HepG2 (cell line): Measurements from ENCODE around the gene SRP68. TPM values are rescaled to one million over a fixed set of nuclear protein-coding genes. Genes with fewer than 3 reads are reported as not detected.

Source experiments
- AGO2 ChIP-seq: fragments of 200-400 bp; formaldehyde crosslinking; optimal IDR thresholded peaks from 2 replicates; pipeline ENCODE3; 2017; ENCODE audit warnings: mild to moderate bottlenecking, low read depth, low read length, moderate library complexity
- AKAP8 ChIP-seq: sonication (generic); formaldehyde crosslinking; IDR thresholded peaks from 2 replicates; pipeline ENCODE4 v1.5.1; 2020; ENCODE audit warnings: mild to moderate bottlenecking, missing genetic modification reagents
- FOXO4 ChIP-seq: sonication (generic); formaldehyde crosslinking; conservative IDR thresholded peaks from 2 replicates; pipeline ENCODE4 v1.8.1; 2023; ENCODE audit warnings: missing genetic modification reagents
- HMGXB3 ChIP-seq: sonication (generic); formaldehyde crosslinking; IDR thresholded peaks from 2 replicates; pipeline ENCODE4 v1.4.0; 2020; ENCODE audit warnings: missing genetic modification reagents, borderline replicate concordance
- HNRNPL ChIP-seq: fragments of 200-400 bp; formaldehyde crosslinking; IDR thresholded peaks from 2 replicates; pipeline ENCODE4 v1.6.1; 2017; ENCODE audit warnings: mild to moderate bottlenecking, low read depth, low read length
- KDM2A ChIP-seq: sonication (generic); formaldehyde crosslinking; IDR thresholded peaks from 2 replicates; pipeline ENCODE4 v1.4.0; 2020; ENCODE audit warnings: low read depth, missing genetic modification reagents, borderline replicate concordance
- POLR2A ChIP-seq, 2 experiments: IDR thresholded peaks; 2 replicates each; pipeline ENCODE4 v1.6.1; 2011; ENCODE audit warnings: low read depth in 2 of 2, low read length in 2 of 2, mild to moderate bottlenecking in 1 of 2, moderate library complexity in 1 of 2; ENCODE audit not compliant: insufficient read depth in 1 of 2
- PRDM10 ChIP-seq: sonication (generic); formaldehyde crosslinking; IDR thresholded peaks from 2 replicates; pipeline ENCODE4 v1.4.0; 2020; ENCODE audit warnings: low read depth, missing genetic modification reagents
- SOX5 ChIP-seq: IDR thresholded peaks from 2 replicates; pipeline ENCODE4 v1.6.1; 2016; ENCODE audit warnings: borderline replicate concordance
- UBTF ChIP-seq: sonication (generic); formaldehyde crosslinking; IDR thresholded peaks from 2 replicates; pipeline ENCODE4 v1.4.0; 2020; ENCODE audit warnings: mild to moderate bottlenecking, missing genetic modification reagents
- ZNF124 ChIP-seq: sonication (generic); formaldehyde crosslinking; IDR thresholded peaks from 2 replicates; pipeline ENCODE4 v1.4.0; 2020; ENCODE audit warnings: missing genetic modification reagents
- ZNF326 ChIP-seq: sonication (generic); formaldehyde crosslinking; IDR thresholded peaks from 2 replicates; pipeline ENCODE4 v1.4.0; 2020; ENCODE audit warnings: missing genetic modification reagents, borderline replicate concordance
- ZNF354B ChIP-seq: sonication (generic); formaldehyde crosslinking; IDR thresholded peaks from 2 replicates; pipeline ENCODE4 v1.8.0; 2022; ENCODE audit warnings: mild to moderate bottlenecking, missing genetic modification reagents
- ZNF563 ChIP-seq: sonication (generic); formaldehyde crosslinking; IDR thresholded peaks from 2 replicates; pipeline ENCODE4 v1.8.0; 2022; ENCODE audit warnings: mild to moderate bottlenecking, moderate library complexity, missing genetic modification reagents
- ZNF749 ChIP-seq: sonication (generic); formaldehyde crosslinking; IDR thresholded peaks from 2 replicates; pipeline ENCODE4 v1.8.0; 2022; ENCODE audit warnings: mild to moderate bottlenecking, missing genetic modification reagents, moderate library complexity, borderline replicate concordance
- ZNF878 ChIP-seq: sonication (generic); formaldehyde crosslinking; IDR thresholded peaks from 2 replicates; pipeline ENCODE4 v1.8.1; 2023; ENCODE audit warnings: mild to moderate bottlenecking, missing genetic modification reagents, moderate library complexity
- polyA plus RNA-seq, 8 experiments: library from polyadenylated mRNA; depleted of rRNA in 3 of 8; stranded (reverse) in 7 of 8; unstranded in 1 of 8; fragments of >200 nt; fragmentation: Illumina TruSeq in 4 of 8; extraction: Trizol in 4 of 8; gene quantifications; 2 replicates each; pipeline versions ENCODE4 v1.2.1 to v1.2.3, GENCODE V29; 2011 to 2016; ENCODE audit warnings: low read depth in 4 of 8, missing spikeins in 1 of 8, mixed read lengths in 1 of 8; ENCODE audit not compliant: insufficient read depth in 1 of 8
- total RNA-seq, 5 experiments: library from RNA; depleted of rRNA; stranded (reverse); fragments of >200 nt; fragmentation: Illumina TruSeq; extraction: Trizol; gene quantifications; 2 replicates each; pipeline ENCODE4 v1.2.3, GENCODE V29; 2016; ENCODE audit warnings: low read depth in 1 of 5

Gene SRP68
- total and polyA plus RNA-seq, 2 of the 13 experiments (the other 11 are each of a cell fraction or from before 2014, with no cell fraction given), result 39.8 to 74.3 TPM

DNA sequence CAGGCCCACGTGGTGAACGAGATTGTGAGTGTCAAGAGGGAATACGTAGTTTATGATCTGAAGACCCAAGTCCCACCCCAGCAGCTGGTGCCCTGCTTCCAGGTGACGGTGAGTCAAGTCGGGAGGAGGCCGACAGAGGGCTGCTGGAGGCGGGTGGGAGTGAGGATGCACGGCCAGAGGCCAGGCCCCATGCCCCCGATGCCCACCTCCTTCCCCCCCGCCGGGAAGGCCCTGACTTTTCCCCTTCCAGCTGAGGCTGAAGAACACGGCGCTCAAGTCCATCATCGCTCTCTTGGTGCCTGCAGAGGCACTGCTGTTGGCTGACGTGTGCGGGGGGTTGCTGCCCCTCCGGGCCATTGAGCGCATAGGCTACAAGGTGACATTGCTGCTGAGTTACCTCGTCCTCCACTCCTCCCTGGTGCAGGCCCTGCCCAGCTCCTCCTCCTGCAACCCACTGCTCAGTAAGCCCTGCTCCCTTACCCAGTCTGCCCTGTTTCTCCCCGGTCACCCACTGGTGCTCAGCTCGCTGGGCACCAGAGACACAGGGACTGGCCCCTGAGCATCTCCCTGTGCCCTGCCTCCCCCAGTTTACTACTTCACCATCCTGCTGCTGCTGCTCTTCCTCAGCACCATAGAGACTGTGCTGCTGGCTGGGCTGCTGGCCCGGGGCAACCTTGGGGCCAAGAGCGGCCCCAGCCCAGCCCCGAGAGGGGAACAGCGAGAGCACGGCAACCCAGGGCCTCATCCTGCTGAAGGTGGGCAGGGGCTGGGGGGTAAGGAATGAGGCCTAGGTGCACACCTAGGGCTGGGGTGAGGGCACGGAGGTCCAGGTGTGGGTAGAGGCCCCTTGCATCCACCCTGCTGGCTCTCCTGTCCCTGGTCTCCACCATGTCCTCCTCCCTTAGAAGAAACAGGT, 9.2 kb upstream of the SRP68 start (continued):
- TF ChIP-seq PRDM10 (CRISPR knock-in tag) (no peak), ZNF354B (CRISPR knock-in tag) (no peak), ZNF326 (CRISPR knock-in tag) (0 out of 2 replicates have a peak, but pooled peaks have one; percentile 33), UBTF (CRISPR knock-in tag) (no peak), KDM2A (CRISPR knock-in tag) (peak; percentile 56; the same call in 1 of the 2 replicates), POLR2A (IDR thresholded peaks at IDR 0.05; ENCODE audit: insufficient read depth in 1 of 2, low read depth in 2 of 2, low read length in 2 of 2) (0 out of 4 replicates have a peak, but pooled peaks of 1 of the 2 experiments have one; percentile 5), HNRNPL (0 out of 2 replicates have a peak, but pooled peaks have one; percentile 22), ZNF878 (CRISPR knock-in tag) (no peak), HMGXB3 (CRISPR knock-in tag) (0 out of 2 replicates have a peak, but pooled peaks have one; percentile 39), SOX5 (CRISPR knock-in tag) (no peak), ZNF124 (no peak), AGO2 (peak; percentile 94), AKAP8 (CRISPR knock-in tag) (peak; percentile 81), ZNF563 (0 out of 2 replicates have a peak, but pooled peaks have one; percentile 37), ZNF749 (CRISPR knock-in tag) (no peak), FOXO4 (CRISPR knock-in tag) (0 out of 2 replicates have a peak, but pooled peaks have one; percentile 52)
